Dermis microvascular lymphatic vessel endothelial cell (primary cell): ENCODE measurements around the gene HLX. TPM values are rescaled to one million over a fixed set of nuclear protein-coding genes. Genes with fewer than 3 reads are reported as not detected.

Experiments
- DNase-seq, 2 donors: peaks; one replicate each; pipeline versions ENCODE4 v3.0.0 to v3.0.0-alpha.2; 2010; ENCODE audit warnings: low read depth in 2 of 2
- total RNA-seq: library from RNA; depleted of rRNA; stranded (reverse); fragments of >200 nt; gene quantifications from 2 replicates; pipeline ENCODE4 v1.2.1, GENCODE V29; 2014

The HLX gene
- total RNA-seq, 1 donor from 2014 or later: 6.4 TPM

DNA sequence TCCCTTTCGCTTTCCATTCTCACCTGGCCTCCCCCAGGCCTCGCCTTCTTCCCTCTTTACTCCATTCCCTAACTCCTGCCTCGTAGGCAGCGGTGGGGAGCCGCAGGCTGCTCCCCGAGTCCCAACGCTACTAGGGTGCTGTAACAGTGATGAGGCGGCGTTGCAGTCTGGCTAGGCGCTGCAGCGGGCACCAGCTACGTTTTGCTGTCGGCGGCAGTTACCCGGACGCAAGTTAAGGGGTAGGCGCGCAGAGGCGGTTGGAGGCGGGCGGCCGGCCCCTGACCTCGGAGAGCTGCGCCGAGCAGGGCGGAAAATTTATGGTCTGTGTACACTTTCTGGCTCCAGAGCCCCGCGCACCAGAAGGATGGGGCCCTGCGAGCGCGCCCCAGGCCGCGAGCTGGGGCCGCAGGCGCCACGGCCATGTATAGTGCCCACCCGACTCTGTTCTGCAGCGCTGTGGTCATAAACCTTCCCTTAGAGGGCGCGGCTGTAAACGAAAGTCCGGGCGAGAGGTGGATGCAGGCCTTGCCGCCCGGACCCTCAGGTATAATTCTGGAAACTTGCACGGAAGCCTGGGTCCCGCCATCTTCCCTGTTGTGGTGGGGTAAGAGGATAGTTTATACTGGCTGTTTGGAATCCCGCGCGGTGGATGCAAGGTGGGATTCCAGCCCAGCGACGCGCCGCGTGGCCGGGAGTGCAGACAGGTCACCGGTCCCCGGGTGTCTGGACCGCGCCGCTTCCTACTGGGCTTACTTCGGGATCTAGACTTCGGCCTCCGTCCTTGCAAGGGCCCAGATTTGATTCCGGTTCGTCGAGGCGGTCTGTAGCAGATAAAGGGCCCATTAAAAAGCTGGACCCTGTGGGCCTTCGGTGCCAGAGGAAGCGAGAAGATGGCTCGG is 15.0 kb downstream of the HLX start:
- no peak for DNase-seq

DNA sequence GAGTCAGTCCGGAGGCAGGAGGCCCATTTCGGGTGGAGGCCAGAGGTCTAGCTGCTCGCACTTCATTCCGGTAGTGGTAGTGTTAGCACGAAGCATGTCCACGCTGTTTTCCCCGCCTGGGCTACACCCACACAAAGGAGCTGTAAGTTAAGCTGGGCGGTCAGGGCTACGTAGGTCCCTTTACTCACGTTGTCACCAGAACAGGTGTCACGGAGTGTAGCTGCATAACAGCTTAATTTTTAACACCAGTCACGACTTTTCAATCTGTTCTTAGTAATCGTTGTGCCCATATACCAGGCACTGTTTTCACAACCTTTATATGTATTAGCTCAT is 15.6 kb downstream of the HLX start:
- no peak for DNase-seq

DNA sequence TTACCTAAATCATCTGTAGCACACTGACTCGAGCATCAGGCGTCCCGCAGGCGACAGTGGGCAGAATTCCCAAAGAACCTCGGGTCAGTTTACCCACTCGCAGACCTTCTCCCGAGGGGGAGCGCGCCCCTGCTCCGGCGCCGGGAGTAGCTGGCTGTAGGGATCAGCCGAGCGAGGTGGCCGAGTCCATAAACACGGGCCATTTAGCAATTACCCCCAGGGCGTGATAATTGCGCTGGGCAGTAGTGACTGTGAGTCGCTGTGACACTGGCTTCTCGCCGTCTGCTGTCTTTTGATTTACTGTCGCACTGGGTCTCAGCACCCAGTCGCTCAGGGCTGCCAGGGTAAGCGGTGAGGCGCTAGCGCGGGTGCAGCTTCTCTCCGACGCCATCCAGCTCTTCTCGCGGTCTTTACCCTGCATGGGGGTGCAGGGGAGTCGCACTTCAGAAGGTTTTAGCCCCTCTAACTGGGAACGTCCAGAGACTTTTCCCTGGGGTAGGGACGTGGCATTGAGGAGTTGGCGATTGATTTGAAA is 16.2 kb downstream of the HLX start:
- no peak for DNase-seq

DNA sequence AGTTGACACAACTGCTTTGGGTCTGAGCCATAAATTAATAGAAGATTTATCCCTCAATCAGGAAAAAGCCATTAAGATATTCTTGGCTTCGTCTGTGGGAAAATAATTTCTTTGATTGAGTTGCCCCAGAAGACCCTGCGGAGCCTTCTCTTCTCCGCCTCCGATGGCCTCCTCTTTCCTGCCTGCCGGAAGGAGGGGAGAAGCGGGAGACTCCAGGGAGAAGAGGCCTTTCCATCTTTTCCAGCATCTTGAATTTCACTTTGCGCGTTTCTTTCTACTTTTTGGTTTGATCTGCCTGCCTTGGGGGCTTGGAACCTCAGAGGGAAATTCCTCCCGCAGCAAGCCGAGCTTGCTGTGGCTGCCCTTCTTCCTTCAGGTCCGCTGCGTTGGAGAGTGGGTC is 16.8 kb downstream of the HLX start:
- no peak for DNase-seq

DNA sequence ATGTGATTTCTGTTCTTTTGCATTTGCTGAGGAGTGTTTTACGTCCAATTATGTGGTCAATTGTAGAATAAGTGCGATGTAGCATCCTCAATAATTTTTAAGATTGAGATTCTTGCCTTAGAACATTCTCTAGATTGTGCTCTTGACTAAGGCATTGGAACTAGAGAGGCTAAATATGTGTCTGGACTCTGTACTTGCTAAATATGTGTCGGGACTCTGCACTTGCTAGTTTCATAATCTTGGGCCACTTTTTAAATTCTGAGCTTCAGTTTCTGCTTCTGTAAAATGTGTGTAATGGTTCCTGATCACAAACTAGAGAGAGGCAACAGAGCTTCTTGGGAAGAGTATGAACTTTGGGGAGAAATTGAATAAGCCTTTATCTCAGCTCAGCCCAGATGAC is 21.6 kb downstream of the HLX start:
- DNase-seq: no peak

DNA sequence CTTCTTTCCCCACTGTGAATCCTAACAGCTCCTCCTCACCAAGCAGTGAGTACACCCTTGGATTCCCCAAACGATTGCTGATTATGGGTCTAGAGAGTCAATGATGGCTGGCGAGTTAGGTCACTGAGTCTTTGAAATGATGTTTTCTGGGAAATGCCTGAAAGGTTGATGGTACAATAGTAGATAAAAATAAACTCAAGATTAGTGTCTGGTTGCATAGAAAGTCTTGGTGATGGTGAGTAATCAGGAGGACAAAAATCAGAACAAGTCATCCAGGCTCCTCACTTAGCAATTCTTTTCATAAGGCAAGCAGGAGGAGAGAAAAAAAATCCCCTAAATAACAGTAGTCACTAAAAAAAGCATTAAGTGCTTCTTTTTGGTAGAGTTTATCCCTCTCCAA is 22.6 kb downstream of the HLX start:
- no peak for DNase-seq

DNA sequence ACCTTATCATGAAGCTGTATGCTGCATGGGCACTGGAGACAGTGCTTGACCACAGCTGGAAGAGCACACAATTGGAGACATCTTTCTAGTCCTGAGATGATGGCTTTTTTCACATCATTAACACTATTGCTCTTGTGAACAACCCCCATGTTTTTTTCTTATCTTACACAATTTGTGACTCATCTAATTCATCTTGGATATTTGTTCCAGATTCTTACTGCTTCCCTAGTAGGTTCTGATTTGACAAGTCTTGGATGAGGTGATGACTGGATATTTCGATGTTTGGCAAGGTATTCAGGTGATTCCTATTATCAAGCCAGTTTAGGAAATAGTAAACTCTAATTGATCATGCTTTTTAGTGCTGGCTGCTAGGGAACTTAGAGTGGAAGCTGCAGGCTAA is 23.7 kb downstream of the HLX start:
- no peak for DNase-seq

DNA sequence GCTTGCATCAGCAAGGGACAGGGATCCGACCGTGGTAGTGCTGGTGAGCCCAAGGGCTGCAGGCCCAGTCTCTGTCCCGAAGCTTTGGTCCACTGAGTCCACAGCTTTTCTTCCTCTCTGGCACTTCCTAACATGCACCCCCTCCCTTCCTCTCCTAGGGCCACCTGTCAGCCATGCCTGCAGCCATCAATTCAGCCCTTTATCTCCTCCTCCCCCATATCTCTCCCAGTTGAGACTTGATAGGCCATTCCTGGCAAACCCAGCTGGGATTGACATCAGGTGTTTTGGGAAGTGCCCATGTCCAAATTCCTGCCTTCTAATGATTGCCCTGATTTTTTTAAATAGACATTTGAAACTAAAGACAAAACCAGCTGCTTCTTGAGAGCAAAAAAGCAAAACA is 25.6 kb downstream of the HLX start:
- no peak for DNase-seq

DNA sequence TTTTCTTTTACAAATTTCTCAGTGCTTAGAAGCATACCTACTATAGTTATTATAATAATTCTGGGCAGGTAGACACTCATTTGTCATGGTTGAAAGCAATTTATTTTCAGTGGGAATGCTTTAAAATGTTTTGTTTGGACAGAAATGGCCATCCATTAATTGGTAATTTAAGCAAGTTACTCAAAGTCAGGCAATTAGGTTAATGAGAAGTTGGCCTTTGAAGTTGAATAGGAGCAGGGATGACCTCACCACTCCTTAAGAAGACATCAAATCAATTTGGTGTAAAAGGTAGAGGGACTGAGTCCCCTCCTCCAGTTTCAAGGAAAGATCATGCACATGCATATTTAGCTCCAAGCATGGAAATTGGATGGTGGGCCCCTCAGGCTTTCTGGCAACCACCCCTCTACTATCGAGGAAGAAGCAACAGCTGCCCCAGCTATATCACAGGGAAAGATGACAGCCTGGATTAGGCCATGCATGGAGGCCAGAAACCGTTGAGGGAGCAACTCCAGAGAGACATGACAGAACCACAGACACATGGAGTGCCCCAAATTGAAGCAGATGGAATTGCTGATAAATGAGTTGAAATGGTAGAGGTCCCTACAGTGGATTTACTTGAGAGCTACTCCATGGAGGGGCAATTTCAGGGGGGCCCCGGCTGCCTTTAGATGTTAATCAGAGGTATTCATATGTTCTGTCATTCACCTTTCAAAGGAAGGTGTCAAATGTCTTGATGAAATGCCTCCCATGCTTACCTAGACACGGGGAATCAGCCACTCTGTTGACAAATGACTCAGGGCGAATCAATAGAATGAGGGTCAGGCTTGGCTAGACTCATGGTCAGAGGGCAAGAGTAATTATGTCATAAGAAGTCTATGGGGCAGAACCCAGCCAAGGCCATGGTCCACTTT is 26.7 kb downstream of the HLX start:
- no peak for DNase-seq

DNA sequence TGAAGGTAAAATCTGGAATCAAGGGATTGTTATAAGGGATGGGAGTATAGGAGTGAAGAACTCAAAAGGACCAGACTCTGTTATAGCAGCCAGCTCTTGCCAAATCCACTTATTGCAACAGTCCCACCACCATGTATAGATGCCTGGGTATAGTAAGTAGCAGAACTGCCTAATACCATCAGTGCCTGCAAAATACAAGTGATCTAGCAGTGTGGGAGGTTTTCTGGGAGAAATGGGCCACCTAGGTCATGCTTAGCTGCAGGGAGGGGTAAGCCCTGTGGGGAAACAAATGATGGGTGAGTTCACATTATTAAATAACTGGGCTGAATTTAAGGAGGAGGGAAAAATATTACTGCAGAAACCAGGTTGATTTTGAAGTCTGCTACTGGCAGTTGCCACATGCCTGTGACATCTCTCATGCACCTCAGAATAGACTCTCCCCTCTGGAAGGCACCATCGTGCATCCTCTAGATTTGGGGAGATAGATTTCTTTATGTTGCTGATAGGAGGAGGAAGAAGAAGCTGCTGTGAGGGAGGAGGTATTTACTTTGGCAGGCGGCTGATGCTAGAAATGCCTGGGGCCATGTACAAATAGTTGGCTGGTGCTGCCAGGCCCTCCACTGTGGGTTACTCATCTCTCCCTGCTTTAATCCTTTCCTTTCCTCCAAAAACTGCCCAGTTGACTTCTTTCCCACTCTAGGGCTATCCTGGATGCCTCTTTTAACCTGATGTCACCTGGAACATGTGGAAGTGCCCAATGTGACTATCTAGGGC is 27.5 kb downstream of the HLX start:
- no peak for DNase-seq

DNA sequence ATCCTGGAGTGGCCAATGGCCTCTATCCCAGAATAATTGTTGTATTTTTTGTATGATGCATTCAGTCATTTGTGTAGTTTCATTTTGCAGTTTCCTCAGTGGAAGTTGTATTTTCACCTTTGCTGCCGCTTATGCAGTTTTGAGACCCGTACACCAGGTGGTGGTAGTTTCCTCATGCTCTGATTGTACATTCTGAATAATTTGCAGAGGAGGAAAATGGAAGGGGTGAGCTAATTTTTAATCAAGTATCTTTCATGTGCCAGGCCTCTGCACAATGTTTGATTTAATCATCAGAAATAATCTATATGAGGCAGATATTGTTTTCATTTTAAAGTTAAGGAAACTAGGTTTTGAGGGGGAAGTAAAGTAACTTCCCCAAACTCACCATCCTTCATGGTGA is 29.5 kb downstream of the HLX start:
- DNase-seq: peak; percentile 30 to 41

DNA sequence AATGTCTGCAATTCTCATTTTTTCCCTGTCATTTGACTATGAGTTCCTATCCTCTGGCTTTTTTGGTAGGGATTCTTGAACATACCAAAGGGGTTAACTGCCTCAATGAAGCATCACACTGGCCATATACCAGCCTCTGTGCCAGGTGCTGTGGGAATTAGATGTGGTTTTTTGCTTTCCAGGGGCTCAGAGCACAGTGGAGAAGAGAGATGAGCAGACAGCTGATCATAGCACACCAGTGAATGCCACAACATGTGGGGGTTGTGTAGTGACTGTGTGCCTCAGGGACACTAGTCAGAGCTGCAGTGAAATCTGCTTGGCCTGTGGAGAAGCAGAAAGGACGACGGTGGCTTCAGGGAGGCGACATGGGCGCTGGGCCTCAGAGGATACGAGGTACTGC is 30.8 kb downstream of the HLX start:
- no peak for DNase-seq

DNA sequence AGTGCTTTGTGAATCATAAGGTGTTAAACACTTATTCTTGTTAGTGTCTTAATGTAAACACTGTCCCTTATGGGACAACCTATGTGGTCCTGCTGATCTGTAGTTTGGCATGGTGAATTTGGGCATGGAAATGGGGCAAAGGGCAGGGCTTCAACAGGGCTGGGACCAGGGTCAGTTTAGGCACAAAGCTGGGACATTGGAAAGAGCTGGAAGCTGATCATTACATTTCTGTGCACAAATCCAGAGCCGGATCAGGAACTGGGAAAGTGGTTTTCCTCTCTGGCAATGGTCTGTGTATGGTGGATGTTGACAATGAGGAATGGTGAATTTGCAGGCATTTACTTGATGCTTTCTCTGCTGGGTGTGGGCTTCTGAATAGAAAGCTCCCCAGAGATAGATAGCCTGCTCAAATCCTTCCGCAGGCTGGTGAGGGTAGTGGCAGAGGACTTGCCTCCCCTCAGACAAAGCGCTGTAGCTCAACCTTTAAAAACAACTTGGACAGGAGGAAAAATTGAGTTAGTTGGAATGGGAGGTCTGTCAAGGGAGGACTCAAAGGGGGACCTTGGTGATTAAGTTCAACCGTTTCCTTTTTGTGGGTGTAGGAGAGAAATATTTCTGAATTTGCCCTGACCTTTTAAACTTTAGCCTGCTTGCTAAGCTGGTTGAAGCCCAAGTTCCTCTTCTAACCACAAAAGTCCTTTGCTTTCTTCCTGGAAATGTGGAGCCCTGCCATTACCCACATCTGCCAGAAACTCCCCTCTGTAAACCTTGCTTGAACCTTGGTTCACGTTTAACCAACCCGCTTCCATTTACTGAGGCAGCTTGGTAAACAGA is 35.3 kb downstream of the HLX start:
- no peak for DNase-seq

DNA sequence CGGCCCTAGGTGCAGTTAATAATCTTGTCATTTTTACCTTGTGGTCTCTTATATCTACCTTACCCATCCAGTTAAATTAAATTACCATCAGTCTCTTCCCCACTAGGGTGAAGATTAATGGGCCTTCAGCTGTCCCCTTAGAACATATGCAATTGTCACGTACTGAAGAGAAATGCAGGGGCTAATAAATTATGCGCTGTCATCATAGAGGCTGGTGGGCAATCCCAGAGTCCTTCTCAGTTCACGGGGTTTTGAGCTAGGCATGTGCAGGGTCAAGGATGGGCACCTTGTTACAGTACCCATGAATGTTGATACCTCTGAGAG is 35.8 kb downstream of the HLX start:
- DNase-seq: no peak

DNA sequence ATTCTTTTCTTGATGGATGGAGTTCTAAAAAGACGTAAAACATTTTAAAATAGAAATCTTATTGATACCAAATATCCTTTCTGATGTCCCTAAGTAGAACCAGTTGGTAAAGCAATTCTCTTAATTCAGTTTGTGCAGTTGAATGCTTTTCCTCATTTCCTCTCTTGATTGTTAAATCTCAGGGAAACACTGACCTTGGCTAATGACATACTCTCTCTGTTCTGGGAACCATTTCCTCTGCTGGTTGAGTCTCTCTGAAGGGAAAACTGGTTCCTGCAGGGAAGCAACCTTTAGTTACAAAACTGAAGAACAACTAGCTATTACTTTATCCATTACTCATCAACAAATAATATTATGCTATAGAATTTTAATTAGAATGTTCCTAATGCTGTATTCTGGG is 36.7 kb downstream of the HLX start:
- DNase-seq: no peak

DNA sequence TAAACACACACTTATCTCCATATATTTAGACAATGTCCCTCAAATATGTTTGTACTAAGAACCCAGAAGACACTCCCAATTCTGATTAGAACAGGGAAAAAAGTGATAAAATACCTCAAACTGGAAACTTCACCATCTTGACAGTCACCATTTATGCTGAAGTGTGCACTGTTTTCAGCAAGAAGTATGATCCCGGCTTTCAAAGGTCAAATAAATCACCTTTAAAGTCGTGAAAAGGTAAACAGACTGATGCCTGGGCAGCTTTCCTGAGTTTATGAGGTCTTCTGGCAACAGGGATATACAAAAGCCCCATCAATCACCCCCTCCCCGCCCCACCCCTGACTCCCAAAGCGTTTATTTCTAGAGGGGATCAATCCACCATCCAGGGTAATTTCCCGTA is 37.9 kb downstream of the HLX start:
- DNase-seq: no peak

DNA sequence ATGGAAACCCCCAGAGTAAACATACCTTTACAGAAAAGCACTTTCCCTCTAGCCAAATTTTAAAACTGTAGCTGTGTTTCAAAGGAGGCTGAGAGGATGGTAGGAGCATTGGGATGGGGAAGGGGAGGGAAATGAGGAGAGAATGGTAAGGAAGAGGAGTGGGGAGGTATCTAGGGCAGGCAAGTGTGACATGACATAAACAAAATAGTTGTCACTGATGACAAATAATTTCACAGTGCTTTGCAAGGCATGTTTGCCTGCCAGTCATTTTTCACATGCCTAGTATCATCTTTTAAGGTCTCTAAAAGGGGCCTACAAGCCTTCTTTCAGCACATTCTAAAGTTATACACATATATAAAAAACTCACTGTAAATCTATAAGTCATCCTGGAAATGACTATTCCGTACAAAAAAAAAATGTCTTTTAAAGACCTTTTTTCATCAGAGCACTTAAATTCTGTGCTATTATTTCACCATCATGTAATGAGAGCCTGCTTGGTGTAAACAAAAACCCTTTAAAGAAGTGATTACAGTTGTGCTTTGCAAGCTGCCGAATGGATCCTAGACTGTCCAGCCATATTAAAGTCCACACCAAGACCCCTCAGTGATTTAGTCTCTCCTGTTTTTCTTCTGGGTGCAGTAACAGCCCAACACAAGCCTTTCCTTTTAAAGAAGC is 38.4 kb downstream of the HLX start:
- DNase-seq: no peak

DNA sequence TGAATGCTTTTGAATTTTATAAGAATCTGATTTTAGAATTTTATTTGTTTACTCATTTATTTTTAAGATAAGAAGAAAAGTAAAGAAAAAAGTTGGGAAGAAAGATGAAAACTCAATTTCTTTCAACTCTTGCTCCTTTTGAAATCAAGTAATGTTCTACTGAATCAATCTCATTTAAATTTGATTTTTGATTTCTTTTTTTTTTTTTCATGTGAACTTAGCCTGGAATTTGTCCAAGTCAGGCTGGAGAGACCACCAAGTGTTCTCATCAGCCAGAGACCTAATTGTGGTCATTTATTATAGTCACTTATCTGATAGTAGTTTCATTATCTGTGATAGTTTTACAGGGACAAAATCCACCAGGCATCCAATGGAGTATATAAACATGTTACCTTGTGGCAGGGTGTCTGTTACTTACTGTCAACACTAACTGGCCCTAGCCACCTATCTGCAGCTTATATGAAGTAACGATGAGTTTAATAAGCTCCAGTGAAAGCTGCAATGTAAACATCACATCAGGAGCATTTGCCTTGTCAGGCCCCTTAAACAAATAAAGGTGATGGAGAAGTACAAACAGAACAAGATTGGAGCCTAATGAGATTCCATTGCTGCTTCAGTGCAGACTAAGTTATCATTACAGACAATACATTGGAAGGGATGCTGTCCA is 39.2 kb downstream of the HLX start:
- no peak for DNase-seq

DNA sequence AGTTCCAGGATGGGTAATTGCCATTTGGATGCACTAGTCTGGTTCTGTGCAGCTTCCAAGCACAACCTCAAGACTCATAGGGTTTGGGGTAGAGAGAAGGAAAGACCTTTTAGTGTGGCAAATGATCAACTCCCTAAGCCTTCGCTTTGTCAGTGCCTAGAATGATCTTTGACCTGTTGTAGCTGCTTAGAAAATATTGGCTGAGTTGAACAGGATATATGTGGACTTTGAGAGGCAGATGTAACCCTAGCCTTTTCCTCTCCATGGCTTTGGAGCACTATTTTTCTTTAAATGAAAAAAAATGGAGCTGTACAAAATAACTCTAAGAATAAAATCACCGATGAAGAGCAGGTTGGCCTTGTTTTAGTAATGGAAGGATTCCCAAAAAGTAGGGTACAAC is 41.7 kb downstream of the HLX start:
- no peak for DNase-seq

DNA sequence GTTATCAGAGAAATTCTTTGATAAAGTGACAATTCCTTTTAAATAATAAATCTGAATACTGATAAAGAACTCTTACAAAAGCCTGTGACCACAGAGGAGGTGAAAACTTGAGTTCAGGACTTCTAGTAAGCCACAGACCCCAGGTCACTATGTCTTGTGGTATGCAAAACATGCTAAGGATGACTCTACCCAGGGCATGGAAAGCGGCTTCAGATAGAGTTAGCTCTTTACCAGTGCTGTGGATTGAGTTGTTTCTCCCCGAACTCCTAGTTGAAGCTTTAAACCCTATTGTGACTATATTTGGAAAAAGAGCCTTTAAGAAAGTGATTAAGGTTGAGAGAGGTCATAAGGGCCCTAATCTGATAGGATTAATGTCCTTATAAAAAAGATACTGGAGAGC is 42.3 kb downstream of the HLX start:
- DNase-seq: no peak
